RKO (cell line): ENCODE data around the gene TMEM79.

Experiments
- DNase-seq: peaks from one replicate; pipeline ENCODE4 v3.0.0-alpha.2; 2016; ENCODE audit warnings: low spot score

TMEM79 gene

GRCh38 chr1:156284112-156284511 is at the start of gene TMEM79:
TMEM79 (plus strand) TSS chr1:156284325; CDS start chr1:156285227, 902 bp downstream.
- DNase-seq, result no peak

- no peak for DNase-seq
These were observed 48.0 kb upstream of the TMEM79 start for GRCh38 chr1:156236164-156236563.

- DNase-seq, result no peak
These were observed 45.9 kb upstream of the TMEM79 start for GRCh38 chr1:156238248-156238647.

GRCh38 chr1:156241311-156241811 is 42.8 kb upstream of the TMEM79 start:
- no peak for DNase-seq

GRCh38 chr1:156241926-156242325 is 42.2 kb upstream of the TMEM79 start, which contains the start of gene BGLAP:
BGLAP (plus strand) TSS chr1:156242184; CDS start chr1:156242232, 48 bp downstream.
- no peak for DNase-seq

- no peak for DNase-seq
These were observed 41.4 kb upstream of the TMEM79 start for GRCh38 chr1:156242738-156243137.

GRCh38 chr1:156244126-156244525 is 40.0 kb upstream of the TMEM79 start:
- DNase-seq, result no peak

GRCh38 chr1:156244712-156245111 is 39.4 kb upstream of the TMEM79 start:
- DNase-seq, result no peak

GRCh38 chr1:156245451-156246232 is 38.5 kb upstream of the TMEM79 start:
- DNase-seq, result no peak

- no peak for DNase-seq
These were observed 37.8 kb upstream of the TMEM79 start for GRCh38 chr1:156246241-156246780.

- no peak for DNase-seq
These were observed 37.2 kb upstream of the TMEM79 start for GRCh38 chr1:156246781-156247459.

GRCh38 chr1:156247460-156248322 is 36.4 kb upstream of the TMEM79 start, which contains the start of gene PAQR6:
PAQR6 (minus strand) TSS chr1:156248056; CDS start chr1:156246731, 1,325 bp downstream.
- DNase-seq, result no peak

GRCh38 chr1:156248323-156248683 is 35.8 kb upstream of the TMEM79 start:
- no peak for DNase-seq

- no peak for DNase-seq
These were observed 34.5 kb upstream of the TMEM79 start for GRCh38 chr1:156249593-156249992.

GRCh38 chr1:156251527-156251926 is 32.6 kb upstream of the TMEM79 start:
- DNase-seq, result no peak

- no peak for DNase-seq
These were observed 30.5 kb upstream of the TMEM79 start for GRCh38 chr1:156253634-156254033.

- DNase-seq, result no peak
These were observed 26.4 kb upstream of the TMEM79 start for GRCh38 chr1:156257711-156258110.

- DNase-seq, result no peak
These were observed 25.3 kb upstream of the TMEM79 start for GRCh38 chr1:156258859-156259258.

- no peak for DNase-seq
These were observed 24.3 kb upstream of the TMEM79 start for GRCh38 chr1:156259805-156260204.

GRCh38 chr1:156260896-156261295 is 23.2 kb upstream of the TMEM79 start:
- DNase-seq, result no peak

- peak; percentile 65 for DNase-seq
These were observed 21.5 kb upstream of the TMEM79 start for GRCh38 chr1:156262461-156263287.
